Stromal cell of bone marrow (primary cell): ENCODE results near the gene GINS1.

Experiments used
- DNase-seq: peaks from one replicate; pipeline ENCODE4 v3.0.0-alpha.2; 2012; ENCODE audit warnings: low read depth

Gene GINS1

GRCh38 chr20:25477014-25477882 lies 69.8 kb downstream of the GINS1 start:
- DNase-seq = no peak

GRCh38 chr20:25478889-25479568 lies 71.6 kb downstream of the GINS1 start:
- no peak for DNase-seq

GRCh38 chr20:25479638-25480037 lies 72.2 kb downstream of the GINS1 start:
- DNase-seq = no peak

GRCh38 chr20:25480156-25480555 lies 72.7 kb downstream of the GINS1 start:
- DNase-seq = no peak

- no peak for DNase-seq
These were observed 73.3 kb downstream of the GINS1 start for GRCh38 chr20:25480797-25481196.

GRCh38 chr20:25481235-25481917 lies 73.9 kb downstream of the GINS1 start:
- no peak for DNase-seq

- DNase-seq = no peak
These were observed 74.4 kb downstream of the GINS1 start for GRCh38 chr20:25481918-25482253.

- no peak for DNase-seq
These were observed 76.1 kb downstream of the GINS1 start for GRCh38 chr20:25483431-25484132.

GRCh38 chr20:25484224-25484846 lies 76.9 kb downstream of the GINS1 start:
- no peak for DNase-seq

- DNase-seq = no peak
These were observed 77.5 kb downstream of the GINS1 start for GRCh38 chr20:25484911-25485511.

- DNase-seq = no peak
These were observed 78.4 kb downstream of the GINS1 start for GRCh38 chr20:25485872-25486271.

- no peak for DNase-seq
These were observed 78.9 kb downstream of the GINS1 start for GRCh38 chr20:25486377-25486776.

GRCh38 chr20:25487306-25487705 lies 79.8 kb downstream of the GINS1 start:
- DNase-seq = no peak

GRCh38 chr20:25487975-25488374 lies 80.5 kb downstream of the GINS1 start:
- no peak for DNase-seq

GRCh38 chr20:25489221-25489871 lies 81.9 kb downstream of the GINS1 start:
- DNase-seq = no peak

- DNase-seq = no peak
These were observed 83.4 kb downstream of the GINS1 start for GRCh38 chr20:25490656-25491445.

- no peak for DNase-seq
These were observed 84.1 kb downstream of the GINS1 start for GRCh38 chr20:25491446-25492038.

GRCh38 chr20:25493137-25493536 lies 85.7 kb downstream of the GINS1 start:
- no peak for DNase-seq

- no peak for DNase-seq
These were observed 86.5 kb downstream of the GINS1 start for GRCh38 chr20:25493748-25494505.
